AG09319 (cell line): Measurements from ENCODE around the gene DST.
"Not testable (repeated sequence)": the region's sequence is repeated elsewhere in the genome, so short reads cannot be mapped to it uniquely, and the experiment has no call there.

Experiments
- DNase-seq: peaks from one replicate; pipeline ENCODE4 v3.0.0-alpha.2; 2010; ENCODE audit warnings: low read depth; ENCODE audit errors: extremely low read depth
- CTCF ChIP-seq: IDR thresholded peaks from 2 replicates; pipeline ENCODE4 v1.5.1; 2011; ENCODE audit warnings: low read depth, mild to moderate bottlenecking, inconsistent platforms, low read length, moderate library complexity

Gene DST

GRCh38 chr6:56499095-56499494 lies 143.6 kb downstream of the DST start:
- no peak for DNase-seq
- TF ChIP-seq CTCF: no peak

GRCh38 chr6:56497691-56498090 lies 145.0 kb downstream of the DST start:
- TF ChIP-seq CTCF: no peak
- no peak for DNase-seq

GRCh38 chr6:56497240-56497639 lies 145.4 kb downstream of the DST start:
- DNase-seq: no peak
- no peak for TF ChIP-seq CTCF

- DNase-seq: not testable (repeated sequence)
Measured at GRCh38 chr6:56496650-56497049, 146.0 kb downstream of the DST start.

GRCh38 chr6:56495654-56496053 lies 147.0 kb downstream of the DST start:
- DNase-seq: no peak
- TF ChIP-seq CTCF: no peak

GRCh38 chr6:56491606-56492328 lies 150.9 kb downstream of the DST start:
- TF ChIP-seq CTCF: no peak
- DNase-seq: no peak

- no peak for DNase-seq
- TF ChIP-seq CTCF: no peak
Measured at GRCh38 chr6:56490993-56491392, 151.7 kb downstream of the DST start.

GRCh38 chr6:56489559-56489958 lies 153.1 kb downstream of the DST start:
- no peak for TF ChIP-seq CTCF
- no peak for DNase-seq
